HG03108 (cell line): ENCODE results near the gene C6orf132.
"Not testable (repeated sequence)": the region's sequence is repeated elsewhere in the genome, so short reads cannot be mapped to it uniquely, and the experiment has no call there.

Experiments used
- ATAC-seq: cut with Tn5 transposase; IDR thresholded peaks from one replicate; pipeline ENCODE4 v1.9.1; 2021; ENCODE audit warnings: moderate library complexity; ENCODE audit not compliant: unreplicated experiment

Gene C6orf132

DNA sequence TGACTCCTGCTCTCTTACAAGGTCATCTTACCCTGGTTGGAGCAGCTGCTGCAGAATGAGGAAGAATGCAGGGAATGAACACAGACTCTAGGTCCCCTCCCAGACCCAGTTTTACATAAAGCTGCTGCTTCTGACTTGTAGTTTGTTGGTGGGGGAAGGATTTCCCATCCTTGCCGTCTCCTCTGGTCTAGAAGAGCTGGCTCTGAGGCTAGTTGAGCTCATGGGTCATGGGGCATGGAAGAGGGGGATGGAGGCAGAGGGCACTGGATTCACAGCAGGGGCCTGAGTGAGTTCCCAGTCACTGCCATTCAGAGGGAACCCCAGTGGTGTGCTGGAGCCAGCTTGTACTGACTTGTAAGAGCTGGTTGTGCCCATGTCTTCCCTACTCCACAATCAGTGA lies 21.6 kb upstream of the C6orf132 start:
- no peak for ATAC-seq

GRCh38 chr6:42162812-42163211 lies 20.4 kb upstream of the C6orf132 start:
- no peak for ATAC-seq

DNA sequence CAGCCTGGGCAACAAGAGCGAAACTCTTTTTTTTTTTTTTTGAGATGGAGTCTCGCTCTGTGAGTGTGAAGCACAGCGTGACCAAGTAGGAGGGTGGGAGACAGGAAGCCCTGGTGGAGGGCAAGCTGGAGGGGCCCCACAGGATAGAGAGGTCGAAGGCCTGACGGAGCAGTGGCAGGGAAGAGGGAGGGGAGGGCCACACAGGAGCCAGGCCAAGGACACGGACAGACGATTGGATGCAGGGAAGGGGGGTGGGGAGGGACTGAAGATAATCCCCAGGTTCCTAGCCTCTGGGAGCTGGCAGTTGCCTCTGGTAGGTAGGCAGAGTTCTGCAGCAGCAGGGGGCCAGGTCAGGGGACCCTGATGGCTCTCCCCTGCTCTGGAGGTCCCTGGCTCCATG lies 20.0 kb upstream of the C6orf132 start:
- ATAC-seq = no peak

- ATAC-seq = no peak
Observed at GRCh38 chr6:42159431-42160024, 17.1 kb upstream of the C6orf132 start.

GRCh38 chr6:42158631-42159030 lies 16.2 kb upstream of the C6orf132 start:
- no peak for ATAC-seq

- ATAC-seq = no peak
Observed at GRCh38 chr6:42158011-42158410, 15.6 kb upstream of the C6orf132 start.

DNA sequence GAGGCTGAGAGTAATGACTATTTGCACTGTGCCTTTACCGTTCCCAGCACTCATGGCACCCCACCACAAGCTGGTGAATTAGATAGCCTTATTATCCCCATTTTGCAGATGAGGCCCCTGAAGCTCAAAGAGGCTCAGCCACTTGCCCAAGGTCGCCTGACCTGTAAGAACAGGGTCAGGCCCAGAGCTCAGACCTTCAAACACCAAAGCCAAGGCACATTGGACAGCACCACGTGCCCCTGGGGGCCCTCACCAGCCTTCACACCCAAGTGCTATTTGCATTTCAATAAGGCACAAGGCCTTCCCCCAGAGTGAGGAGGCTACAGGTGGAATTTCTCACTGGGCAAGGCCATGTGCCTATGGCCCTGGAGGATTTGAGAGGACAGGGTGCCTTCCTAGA lies 14.2 kb upstream of the C6orf132 start:
- ATAC-seq = no peak

GRCh38 chr6:42155293-42155692 lies 12.9 kb upstream of the C6orf132 start:
- ATAC-seq = no peak

GRCh38 chr6:42154461-42155209 lies 12.2 kb upstream of the C6orf132 start:
- no peak for ATAC-seq

- no peak for ATAC-seq
Observed at GRCh38 chr6:42153921-42154320, 11.5 kb upstream of the C6orf132 start.

DNA sequence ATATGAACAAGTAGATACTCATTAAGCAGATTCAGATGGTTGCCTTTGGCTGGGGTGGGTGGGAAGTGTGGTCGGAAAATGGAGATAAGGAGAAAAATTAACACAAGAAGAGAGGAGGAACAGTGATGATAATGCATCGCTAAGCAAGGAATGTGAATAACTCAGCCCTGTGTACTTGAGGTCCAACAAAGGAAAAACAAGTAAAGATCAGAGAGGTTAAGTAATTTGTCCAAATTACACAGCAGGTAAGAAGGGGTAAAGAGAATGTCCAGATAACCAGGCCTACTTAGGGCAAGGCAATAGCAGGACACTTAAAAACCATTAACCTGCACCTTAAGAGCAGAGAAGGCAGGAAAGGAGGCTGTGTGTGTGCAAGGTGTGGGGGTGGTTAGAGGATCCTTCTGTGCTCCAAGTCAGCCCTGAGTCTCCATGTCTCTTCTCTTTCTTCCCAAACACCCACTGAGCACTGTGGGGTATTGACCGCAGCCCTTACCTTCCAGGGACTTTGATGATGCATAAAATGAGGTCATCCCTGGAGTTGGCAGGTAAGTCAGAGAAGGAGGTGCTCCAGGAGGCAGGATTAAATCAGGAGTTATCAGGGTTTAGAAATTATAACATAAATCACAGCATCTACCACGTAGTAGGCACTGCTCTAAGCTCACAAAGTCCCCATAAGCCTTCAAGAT lies 10.3 kb upstream of the C6orf132 start:
- ATAC-seq = not testable (repeated sequence)

- no peak for ATAC-seq
Observed at GRCh38 chr6:42152024-42152423, 9.6 kb upstream of the C6orf132 start.

GRCh38 chr6:42150254-42150653 lies 7.8 kb upstream of the C6orf132 start:
- no peak for ATAC-seq

GRCh38 chr6:42148058-42148457 lies 5.6 kb upstream of the C6orf132 start:
- no peak for ATAC-seq

GRCh38 chr6:42147138-42147562 lies 4.7 kb upstream of the C6orf132 start:
- ATAC-seq = no peak

DNA sequence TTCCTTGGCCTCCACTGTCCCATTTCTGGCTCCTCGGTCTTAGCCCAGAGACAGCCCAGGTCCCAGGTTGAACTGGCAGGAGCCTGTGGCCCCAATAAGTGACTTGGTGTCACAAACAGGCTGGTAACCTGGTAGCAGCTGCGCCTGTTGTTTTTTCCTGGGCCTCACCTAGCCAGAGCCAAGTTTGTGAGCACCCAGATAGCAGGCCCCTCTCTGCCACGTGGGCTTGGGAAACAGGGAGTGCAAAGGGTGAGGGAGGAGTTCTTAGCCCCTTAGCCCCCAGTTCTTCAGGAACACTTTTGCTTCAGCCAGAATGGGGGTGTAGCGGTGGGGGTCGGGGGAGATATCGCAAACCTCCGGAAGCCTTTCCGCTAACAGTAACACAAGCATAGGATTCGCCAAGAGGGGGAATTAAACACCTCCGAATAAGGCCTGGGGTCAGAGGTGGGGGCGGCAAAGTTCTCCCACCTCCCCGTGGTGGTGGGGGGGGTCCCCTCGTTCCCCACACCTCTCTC lies 760 bp downstream of the C6orf132 start:
- no peak for ATAC-seq

DNA sequence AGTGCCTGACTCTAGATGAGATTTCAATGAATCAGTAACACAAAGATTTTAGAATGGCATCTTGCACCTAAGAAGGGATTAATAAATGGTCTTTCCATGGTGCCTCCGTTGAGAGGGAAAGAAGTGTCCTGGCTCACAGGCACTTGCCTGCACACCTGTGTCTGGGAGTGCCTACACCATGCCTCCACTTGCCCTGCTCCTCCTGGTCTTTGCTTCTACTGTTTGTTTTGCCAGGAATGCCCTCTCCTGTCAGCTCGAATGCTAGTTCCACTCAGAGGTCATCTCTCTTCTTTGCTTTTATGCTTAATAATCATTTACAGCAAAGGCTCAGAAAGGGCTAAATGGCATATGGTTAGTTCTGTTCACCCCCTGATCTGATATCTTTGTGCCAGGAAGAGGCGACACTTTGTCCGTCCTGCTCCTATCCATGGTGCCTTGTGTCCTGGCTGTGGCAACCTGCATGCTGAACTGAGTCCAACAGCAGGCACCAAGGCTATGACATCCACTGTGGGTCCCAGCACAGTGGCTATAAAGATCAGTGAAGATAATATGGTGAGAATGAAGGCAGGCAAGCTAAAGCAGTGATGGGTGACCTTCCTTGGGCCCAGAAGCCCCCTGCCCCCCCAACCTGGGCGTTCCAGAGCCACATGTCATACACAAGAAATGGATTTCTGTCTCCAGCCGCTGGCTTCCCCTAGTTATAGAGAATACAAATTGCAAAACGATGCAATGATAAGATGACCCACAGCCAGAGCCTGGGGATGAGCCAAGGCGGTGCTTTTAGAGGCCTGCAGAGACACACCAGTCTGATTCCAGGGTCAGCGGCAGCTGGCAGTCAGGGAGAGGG lies 1.4 kb downstream of the C6orf132 start:
- no peak for ATAC-seq

GRCh38 chr6:42140032-42140431 lies 2.4 kb downstream of the C6orf132 start:
- ATAC-seq = no peak

- no peak for ATAC-seq
Observed at GRCh38 chr6:42138630-42139619, 3.5 kb downstream of the C6orf132 start.

DNA sequence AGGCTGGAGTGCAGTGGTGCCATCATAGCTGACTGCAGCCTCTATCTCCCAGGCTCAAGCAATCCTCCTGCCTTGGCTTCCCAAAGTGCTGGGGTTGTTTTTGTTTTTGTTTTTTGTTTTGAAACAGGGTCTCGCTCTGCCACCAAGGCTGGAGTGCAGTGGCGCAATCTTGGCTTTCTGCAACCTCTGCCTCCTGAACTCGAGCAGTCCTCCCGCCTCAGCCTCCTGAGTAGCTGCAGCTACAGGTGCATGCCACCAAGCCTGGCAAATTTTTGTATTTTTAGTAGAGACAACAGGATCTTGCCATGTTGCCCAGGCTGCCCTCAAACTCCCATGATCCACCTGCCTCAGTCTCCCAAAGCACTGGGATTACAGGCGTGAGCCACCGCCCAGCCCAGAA lies 4.2 kb downstream of the C6orf132 start:
- no peak for ATAC-seq
